HL-60 (cell line): ENCODE results near the gene NLRP6.
"Not testable (repeated sequence)": the region's sequence is repeated elsewhere in the genome, so short reads cannot be mapped to it uniquely, and the experiment has no call there.

Source experiments
- CTCF ChIP-seq: IDR thresholded peaks from one replicate; pipeline ENCODE4 v1.5.1; 2011; ENCODE audit warnings: low read length, control low read depth, inconsistent platforms; ENCODE audit not compliant: insufficient read depth
- GABPA ChIP-seq: IDR thresholded peaks from 2 replicates; pipeline ENCODE4 v1.6.1; 2012; ENCODE audit warnings: low read depth
- POLR2AphosphoS5 ChIP-seq: IDR thresholded peaks from 2 replicates; pipeline ENCODE4 v1.6.1; 2012; ENCODE audit warnings: low read depth

- not testable (repeated sequence) for TF ChIP-seq CTCF, POLR2AphosphoS5, GABPA
These were observed 46.6 kb downstream of the NLRP6 start for GRCh38 chr11:324593-325517.
